ENCODE measurements around the gene AP2A1. TPM values are rescaled to one million over a fixed set of nuclear protein-coding genes. Genes with fewer than 3 reads are reported as not detected.
A peak's percentile ranks its signal among the peaks of the same experiment; 100 is the strongest.

The AP2A1 gene
- total RNA-seq, 1 experiment from 2014 or later: 107 TPM

DNA sequence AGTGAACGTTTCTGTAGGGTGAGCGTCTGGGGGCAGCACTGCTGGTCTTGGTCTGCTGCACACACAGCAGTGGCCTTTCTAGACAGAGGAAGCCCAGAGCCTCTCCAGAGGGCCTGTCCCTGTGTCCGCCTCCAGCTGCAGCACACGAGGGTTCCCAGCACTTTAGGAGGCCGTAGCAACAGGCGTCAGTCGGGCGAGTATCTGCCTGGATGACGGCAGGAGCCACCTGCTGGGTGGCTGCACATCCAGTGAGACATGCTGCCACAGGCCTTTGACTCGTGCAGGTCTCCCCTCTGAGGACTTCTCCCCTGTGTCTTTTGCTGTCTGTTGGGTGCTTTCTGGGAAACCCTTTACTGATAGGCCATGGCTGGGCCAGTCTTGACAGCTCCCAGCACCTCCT, 22.1 kb downstream of the AP2A1 start:
- intact Hi-C loops (cut with micrococcal nuclease; ENCODE audit: unreplicated experiment): no loop called here
- H3K27ac Mint-ChIP-seq (ENCODE audit: unreplicated experiment): no peak overlapping the region
- no TSS peak for BruUV-seq (replicated peaks)
- ChIA-PET POLR2A (no interaction called here), CTCF (no interaction called here)
- Histone ChIP-seq H3K9me3 (no peaks in the 10 kb centered on the region), H3K36me3 (ENCODE audit: control insufficient read depth, insufficient read depth, low read length) (peaks cover 1% of the 10 kb centered on the region), H3K27me3 (replicated peaks; ENCODE audit: control insufficient read depth, insufficient read depth, low read length) (no peaks in the 10 kb centered on the region), H3K4me1 (peaks cover 15% of the 10 kb centered on the region), H3K4me3 (ENCODE audit: low read depth, low read length) (no peak overlapping the region)
- H3K4me1 Mint-ChIP-seq (ENCODE audit: low read depth, unreplicated experiment): peaks cover 19% of the 10 kb centered on the region
- no peak for DNase-seq
- H3K27me3 Mint-ChIP-seq (ENCODE audit: insufficient read depth, unreplicated experiment): no peaks in the 10 kb centered on the region
- TF ChIP-seq, protein P1, sequence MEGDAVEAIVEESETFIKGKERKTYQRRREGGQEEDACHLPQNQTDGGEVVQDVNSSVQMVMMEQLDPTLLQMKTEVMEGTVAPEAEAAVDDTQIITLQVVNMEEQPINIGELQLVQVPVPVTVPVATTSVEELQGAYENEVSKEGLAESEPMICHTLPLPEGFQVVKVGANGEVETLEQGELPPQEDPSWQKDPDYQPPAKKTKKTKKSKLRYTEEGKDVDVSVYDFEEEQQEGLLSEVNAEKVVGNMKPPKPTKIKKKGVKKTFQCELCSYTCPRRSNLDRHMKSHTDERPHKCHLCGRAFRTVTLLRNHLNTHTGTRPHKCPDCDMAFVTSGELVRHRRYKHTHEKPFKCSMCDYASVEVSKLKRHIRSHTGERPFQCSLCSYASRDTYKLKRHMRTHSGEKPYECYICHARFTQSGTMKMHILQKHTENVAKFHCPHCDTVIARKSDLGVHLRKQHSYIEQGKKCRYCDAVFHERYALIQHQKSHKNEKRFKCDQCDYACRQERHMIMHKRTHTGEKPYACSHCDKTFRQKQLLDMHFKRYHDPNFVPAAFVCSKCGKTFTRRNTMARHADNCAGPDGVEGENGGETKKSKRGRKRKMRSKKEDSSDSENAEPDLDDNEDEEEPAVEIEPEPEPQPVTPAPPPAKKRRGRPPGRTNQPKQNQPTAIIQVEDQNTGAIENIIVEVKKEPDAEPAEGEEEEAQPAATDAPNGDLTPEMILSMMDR (IDR thresholded peaks at IDR 0.05; ENCODE audit: insufficient read depth in 1 of 2, low read depth in 1 of 2, low read length in 1 of 2, severe bottlenecking in 1 of 2, unreplicated experiment in 1 of 2): no peak
- no peak overlapping the region for H3K4me3 Mint-ChIP-seq (ENCODE audit: unreplicated experiment)
- no peaks in the 10 kb centered on the region for H3K9me3 Mint-ChIP-seq (ENCODE audit: unreplicated experiment)
- peaks cover 59% of the 10 kb centered on the region for H3K36me3 Mint-ChIP-seq (ENCODE audit: insufficient read depth, unreplicated experiment)

DNA sequence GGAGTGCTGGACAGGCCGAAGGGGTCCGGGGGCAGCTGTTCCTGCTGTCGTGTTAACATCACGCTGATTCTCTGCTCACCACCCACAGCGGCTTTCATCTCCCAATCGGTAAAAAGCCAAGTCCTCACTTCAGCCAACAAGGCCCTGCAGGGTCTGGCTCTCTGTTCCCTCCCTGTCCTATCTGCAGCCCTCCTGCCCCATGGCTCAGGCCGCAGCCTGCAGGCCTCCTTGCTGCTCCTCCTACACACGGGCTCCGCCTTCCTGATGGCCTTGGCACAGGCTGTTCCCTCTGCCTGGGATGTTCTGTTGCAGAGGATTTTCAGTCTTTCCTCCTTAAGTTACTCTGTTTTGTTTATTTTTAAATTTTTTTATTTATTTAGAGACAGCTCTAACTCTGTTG, 24.1 kb downstream of the AP2A1 start:
- H3K36me3 Mint-ChIP-seq (ENCODE audit: insufficient read depth, unreplicated experiment): peaks cover 65% of the 10 kb centered on the region
- ChIA-PET CTCF (no interaction called here), POLR2A (no interaction called here)
- TF ChIP-seq, protein P1 (IDR thresholded peaks at IDR 0.05; ENCODE audit: insufficient read depth in 1 of 2, low read depth in 1 of 2, low read length in 1 of 2, severe bottlenecking in 1 of 2, unreplicated experiment in 1 of 2): no peak
- no peaks in the 10 kb centered on the region for H3K9me3 Mint-ChIP-seq (ENCODE audit: unreplicated experiment)
- H3K4me3 ChIP-seq (ENCODE audit: low read depth, low read length): no peak overlapping the region
- peak overlapping the region; percentile 28 for H3K27ac Mint-ChIP-seq (ENCODE audit: unreplicated experiment)
- no TSS peak for BruUV-seq (replicated peaks)
- peaks cover 11% of the 10 kb centered on the region for H3K4me1 ChIP-seq
- DNase-seq: no peak
- no peaks in the 10 kb centered on the region for H3K9me3 ChIP-seq
- intact Hi-C loops (cut with micrococcal nuclease; ENCODE audit: unreplicated experiment): no loop called here
- no peaks in the 10 kb centered on the region for H3K27me3 ChIP-seq (replicated peaks; ENCODE audit: control insufficient read depth, insufficient read depth, low read length)
- H3K4me1 Mint-ChIP-seq (ENCODE audit: low read depth, unreplicated experiment): peaks cover 8% of the 10 kb centered on the region
- H3K36me3 ChIP-seq (ENCODE audit: control insufficient read depth, insufficient read depth, low read length): peaks cover 2% of the 10 kb centered on the region
- H3K27me3 Mint-ChIP-seq (ENCODE audit: insufficient read depth, unreplicated experiment): no peaks in the 10 kb centered on the region
- H3K4me3 Mint-ChIP-seq (ENCODE audit: unreplicated experiment): no peak overlapping the region

DNA sequence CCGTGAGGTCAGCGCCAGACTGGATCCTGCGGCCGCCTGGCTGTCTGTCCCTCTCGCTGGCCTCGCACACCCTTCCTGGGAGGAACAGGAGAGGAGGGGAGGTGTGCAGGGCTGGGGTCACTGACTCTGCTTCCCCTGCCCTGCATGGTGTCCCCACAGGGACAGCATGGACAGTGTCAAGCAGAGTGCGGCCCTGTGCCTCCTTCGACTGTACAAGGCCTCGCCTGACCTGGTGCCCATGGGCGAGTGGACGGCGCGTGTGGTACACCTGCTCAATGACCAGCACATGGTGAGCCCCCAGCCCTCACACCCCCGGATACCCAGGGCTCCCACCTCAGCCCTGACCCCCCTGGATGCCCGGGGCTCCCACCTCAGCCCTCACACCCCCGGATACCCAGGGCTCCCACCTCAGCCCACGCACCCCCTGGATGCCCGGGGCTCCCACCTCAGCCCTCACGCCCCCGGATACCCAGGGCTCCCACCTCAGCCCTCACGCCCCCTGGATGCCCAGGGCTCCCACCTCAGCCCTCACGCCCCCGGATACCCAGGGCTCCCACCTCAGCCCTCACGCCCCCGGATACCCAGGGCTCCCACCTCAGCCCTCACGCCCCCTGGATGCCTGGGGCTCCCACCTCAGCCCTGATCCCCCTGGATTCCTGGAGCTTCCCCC, 25.1 kb downstream of the AP2A1 start:
- H3K4me3 ChIP-seq (ENCODE audit: low read depth, low read length): no peak overlapping the region
- H3K9me3 Mint-ChIP-seq (ENCODE audit: unreplicated experiment): no peaks in the 10 kb centered on the region
- intact Hi-C loops (cut with micrococcal nuclease; ENCODE audit: unreplicated experiment): no loop called here
- no peak overlapping the region for H3K4me3 Mint-ChIP-seq (ENCODE audit: unreplicated experiment)
- peaks cover under 1% of the 10 kb centered on the region; the same call in 1 of the 2 replicates for H3K4me1 ChIP-seq
- BruUV-seq (replicated peaks): no TSS peak
- H3K4me1 Mint-ChIP-seq (ENCODE audit: low read depth, unreplicated experiment): no peaks in the 10 kb centered on the region
- TF ChIP-seq, protein P1 (IDR thresholded peaks at IDR 0.05; ENCODE audit: insufficient read depth in 1 of 2, low read depth in 1 of 2, low read length in 1 of 2, severe bottlenecking in 1 of 2, unreplicated experiment in 1 of 2): no peak
- H3K36me3 Mint-ChIP-seq (ENCODE audit: insufficient read depth, unreplicated experiment): peaks cover 63% of the 10 kb centered on the region
- peaks cover 2% of the 10 kb centered on the region for H3K36me3 ChIP-seq (ENCODE audit: control insufficient read depth, insufficient read depth, low read length)
- no peak overlapping the region for H3K27ac Mint-ChIP-seq (ENCODE audit: unreplicated experiment)
- H3K9me3 ChIP-seq: no peaks in the 10 kb centered on the region
- no peaks in the 10 kb centered on the region for H3K27me3 ChIP-seq (replicated peaks; ENCODE audit: control insufficient read depth, insufficient read depth, low read length)
- ChIA-PET POLR2A (no interaction called here), CTCF (no interaction called here)
- DNase-seq: no peak
- no peaks in the 10 kb centered on the region for H3K27me3 Mint-ChIP-seq (ENCODE audit: insufficient read depth, unreplicated experiment)
